BJ (cell line): ENCODE data around the gene CGGBP1. TPM values are rescaled to one million over a fixed set of nuclear protein-coding genes. Genes with fewer than 3 reads are reported as not detected.

ENCODE experiments used
- CTCF ChIA-PET: fragments of 350-600 bp; formaldehyde crosslinking; extraction: SDS; loops from one replicate; lab custom pipeline; 2021; ENCODE audit warnings: antibody characterized with exemption, inconsistent platforms; lab: Yijun Ruan, JAX
- POLR2A ChIA-PET: fragments of 300-600 bp; sonication (Branson Sonifier 250); formaldehyde crosslinking; extraction: SDS; loops from one replicate; lab custom pipeline; 2021; ENCODE audit warnings: antibody characterized with exemption; lab: Charles Lee
- DNase-seq: peaks from one replicate; pipeline ENCODE4 v3.0.0-alpha.2; 2011; ENCODE audit warnings: low read depth
- H3K27me3 ChIP-seq: 2 replicates; pipeline ENCODE4 v1.6.0; 2011; ENCODE audit warnings: low read length; ENCODE audit not compliant: control insufficient read depth, insufficient read depth
- H3K36me3 ChIP-seq: 2 replicates; pipeline ENCODE4 v1.5.1; 2011; ENCODE audit warnings: low read length; ENCODE audit not compliant: control insufficient read depth, insufficient read depth
- H3K4me3 ChIP-seq: 2 replicates; pipeline ENCODE4 v1.5.1; 2011; ENCODE audit warnings: low read depth, mild to moderate bottlenecking, control low read depth, low read length
- polyA plus RNA-seq: library from polyadenylated mRNA; depleted of rRNA; stranded (reverse); fragments of >200 nt; gene quantifications from 2 replicates; pipeline ENCODE4 v1.2.3, GENCODE V29; 2011; rRNA removed
- TF ChIP-seq, protein P1 (sequence below): IDR thresholded peaks from 2 replicates; pipeline ENCODE4 v1.5.1; 2011; ENCODE audit warnings: low read depth, mild to moderate bottlenecking, control low read depth, inconsistent platforms, low read length, moderate library complexity; ENCODE audit not compliant: insufficient read depth

Gene CGGBP1
- polyA plus RNA-seq, 1 experiment: 52.3 TPM

DNA sequence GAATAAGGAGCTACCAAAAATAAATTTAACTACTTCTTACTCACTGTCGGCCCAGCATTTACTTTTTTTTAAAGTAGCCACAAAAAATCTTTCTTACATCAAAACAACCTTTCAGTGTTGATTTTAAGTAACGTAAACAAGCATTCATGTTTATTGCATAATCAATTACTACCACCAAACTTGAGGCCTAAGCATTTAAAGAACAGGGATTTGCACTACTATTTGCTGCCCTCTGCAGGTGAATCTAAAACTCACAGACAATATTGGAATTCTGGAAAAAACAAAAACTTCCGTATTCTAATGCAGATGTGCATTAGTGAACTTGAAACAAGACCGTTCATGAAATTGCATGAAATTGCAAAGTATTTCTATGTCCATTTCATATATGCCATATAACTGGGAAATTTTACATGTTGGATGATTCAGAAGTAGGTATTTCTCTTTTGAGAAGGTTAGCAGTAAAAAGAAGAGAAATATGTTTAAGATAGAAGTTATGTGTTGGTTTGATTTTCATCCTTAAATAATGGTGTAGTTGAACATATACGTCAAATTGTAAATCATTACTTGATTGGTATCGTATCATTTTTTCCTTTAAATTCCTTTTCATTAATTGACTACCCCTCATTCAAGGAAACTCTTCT is 55.6 kb downstream of the CGGBP1 start:
- CTCF ChIA-PET: interaction anchor here (0.7 to 1.7 kb wide), 8 partner anchors 11 to 652 kb away, joined by 3 to 6 read pairs (median 4); no protein-coding TSS in a partner anchor
- Histone ChIP-seq H3K4me3 (no peak overlapping the region), H3K27me3 (peaks cover 3% of the 10 kb centered on the region; the same call in 1 of the 2 replicates), H3K36me3 (no peaks in the 10 kb centered on the region)
- TF ChIP-seq, protein P1, sequence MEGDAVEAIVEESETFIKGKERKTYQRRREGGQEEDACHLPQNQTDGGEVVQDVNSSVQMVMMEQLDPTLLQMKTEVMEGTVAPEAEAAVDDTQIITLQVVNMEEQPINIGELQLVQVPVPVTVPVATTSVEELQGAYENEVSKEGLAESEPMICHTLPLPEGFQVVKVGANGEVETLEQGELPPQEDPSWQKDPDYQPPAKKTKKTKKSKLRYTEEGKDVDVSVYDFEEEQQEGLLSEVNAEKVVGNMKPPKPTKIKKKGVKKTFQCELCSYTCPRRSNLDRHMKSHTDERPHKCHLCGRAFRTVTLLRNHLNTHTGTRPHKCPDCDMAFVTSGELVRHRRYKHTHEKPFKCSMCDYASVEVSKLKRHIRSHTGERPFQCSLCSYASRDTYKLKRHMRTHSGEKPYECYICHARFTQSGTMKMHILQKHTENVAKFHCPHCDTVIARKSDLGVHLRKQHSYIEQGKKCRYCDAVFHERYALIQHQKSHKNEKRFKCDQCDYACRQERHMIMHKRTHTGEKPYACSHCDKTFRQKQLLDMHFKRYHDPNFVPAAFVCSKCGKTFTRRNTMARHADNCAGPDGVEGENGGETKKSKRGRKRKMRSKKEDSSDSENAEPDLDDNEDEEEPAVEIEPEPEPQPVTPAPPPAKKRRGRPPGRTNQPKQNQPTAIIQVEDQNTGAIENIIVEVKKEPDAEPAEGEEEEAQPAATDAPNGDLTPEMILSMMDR: peak; percentile 70
- POLR2A ChIA-PET: no interaction called here
- peak; percentile 8 for DNase-seq

DNA sequence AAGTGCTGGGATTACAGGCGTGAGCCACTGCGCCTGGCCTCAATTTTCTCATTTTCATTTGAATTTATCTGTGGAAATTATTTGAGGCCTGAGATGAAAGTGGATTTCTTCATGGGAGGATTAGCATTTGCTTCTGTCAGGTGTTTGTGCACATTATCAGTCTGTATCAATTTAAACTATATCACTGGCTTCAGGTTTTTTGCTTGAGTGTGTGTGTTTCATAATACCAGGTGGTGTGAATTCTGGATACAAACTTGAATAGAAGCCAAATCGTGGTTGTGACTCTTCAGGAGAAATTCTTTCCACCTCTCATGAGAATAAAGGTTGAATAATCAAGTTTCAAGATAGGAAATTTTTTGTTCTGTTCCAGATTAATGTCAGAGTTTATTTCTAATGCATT is 56.4 kb downstream of the CGGBP1 start:
- no peak for DNase-seq
- TF ChIP-seq, protein P1: no peak
- ChIA-PET POLR2A (no interaction called here), CTCF (interaction anchor here (0.6 to 1.9 kb wide), 10 partner anchors 12 to 672 kb away, joined by 3 to 7 read pairs (median 4); no protein-coding TSS in a partner anchor)
- no peak overlapping the region for H3K4me3 ChIP-seq
- H3K36me3 ChIP-seq: no peaks in the 10 kb centered on the region
- peaks cover 3% of the 10 kb centered on the region; the same call in 1 of the 2 replicates for H3K27me3 ChIP-seq

Other genes with a start within 250 kb of the CGGBP1 start
- 2.0 and 4.2 TPM in 2 replicates for gene ZNF654, start 250 bp upstream of the CGGBP1 start, polyA plus RNA-seq
- 8.3 and 17.7 TPM in 2 replicates for gene C3orf38, start 91.0 kb upstream of the CGGBP1 start, polyA plus RNA-seq